Measurements from ENCODE around the gene THRA.
A peak's percentile ranks its signal among the peaks of the same experiment; 100 is the strongest.

The THRA gene

GRCh38 chr17:40026816-40027613 is 35.8 kb upstream of the THRA start:
- peak; percentile 54 for DNase-seq (ENCODE audit: low read depth)

- DNase-seq (ENCODE audit: low read depth) = no peak
These were observed 35.2 kb upstream of the THRA start for GRCh38 chr17:40027614-40028012.

GRCh38 chr17:40028595-40028994 is 34.2 kb upstream of the THRA start:
- no peak for DNase-seq (ENCODE audit: low read depth)

- no peak for DNase-seq (ENCODE audit: low read depth)
These were observed 31.1 kb upstream of the THRA start for GRCh38 chr17:40031706-40032105.

GRCh38 chr17:40032322-40033320 is 30.1 kb upstream of the THRA start:
- no peak for DNase-seq (ENCODE audit: low read depth)

GRCh38 chr17:40033339-40033738 is 29.4 kb upstream of the THRA start:
- DNase-seq (ENCODE audit: low read depth) = no peak

- DNase-seq (ENCODE audit: low read depth) = no peak
These were observed 28.2 kb upstream of the THRA start for GRCh38 chr17:40034426-40035161.

- no peak for DNase-seq (ENCODE audit: low read depth)
These were observed 27.6 kb upstream of the THRA start for GRCh38 chr17:40035162-40035559.

GRCh38 chr17:40038882-40039513 is 23.8 kb upstream of the THRA start:
- DNase-seq (ENCODE audit: low read depth) = no peak

- DNase-seq (ENCODE audit: low read depth) = no peak
These were observed 21.6 kb upstream of the THRA start for GRCh38 chr17:40041196-40041595.

- DNase-seq (ENCODE audit: low read depth) = no peak
These were observed 6.3 kb upstream of the THRA start for GRCh38 chr17:40056379-40057015.

- no peak for DNase-seq (ENCODE audit: low read depth)
These were observed 4.5 kb upstream of the THRA start for GRCh38 chr17:40058186-40058784.

- no peak for DNase-seq (ENCODE audit: low read depth)
These were observed 3.9 kb upstream of the THRA start for GRCh38 chr17:40058865-40059264.

GRCh38 chr17:40059729-40060475 is 2.9 kb upstream of the THRA start:
- no peak for DNase-seq (ENCODE audit: low read depth)

GRCh38 chr17:40060887-40061608 is 1.7 kb upstream of the THRA start:
- DNase-seq (ENCODE audit: low read depth) = no peak

- DNase-seq (ENCODE audit: low read depth) = no peak
These were observed 1.1 kb upstream of the THRA start for GRCh38 chr17:40061609-40062038.

- DNase-seq (ENCODE audit: low read depth) = no peak
These were observed 514 bp downstream of the THRA start for GRCh38 chr17:40063187-40063771.

- no peak for DNase-seq (ENCODE audit: low read depth)
These were observed 1.3 kb downstream of the THRA start for GRCh38 chr17:40063901-40064531.
